ENCODE data around the gene RNF103. TPM values are rescaled to one million over a fixed set of nuclear protein-coding genes. Genes with fewer than 3 reads are reported as not detected.

The RNF103 gene
- total and polyA plus RNA-seq, 2 of the 8 experiments (the other 6 are each of a cell fraction or from before 2014, with no cell fraction given), result 3.3 to 7.4 TPM

GRCh38 chr2:86603905-86604304, 19.8 kb downstream of the RNF103 start:
- no peak overlapping the region for H4K8ac ChIP-seq (ENCODE audit: extremely low read depth, insufficient read depth, low read length)
- no peak overlapping the region for H2BK20ac ChIP-seq (ENCODE audit: low read length)
- H2BK12ac ChIP-seq (ENCODE audit: low read depth, low read length), result no peak overlapping the region
- no peak overlapping the region for H2AK5ac ChIP-seq (ENCODE audit: low read depth, low read length)
- no peak overlapping the region for H3K4me3 ChIP-seq (ENCODE audit: extremely low read depth in 1 of 4, insufficient read depth in 2 of 4, low read depth in 3 of 4, low read length in 4 of 4)
- no peak overlapping the region for H3K23ac ChIP-seq (ENCODE audit: insufficient read length)
- no peak overlapping the region for H2BK120ac ChIP-seq (replicated peaks; ENCODE audit: low read depth, low read length)
- no peak overlapping the region for H2AFZ ChIP-seq (ENCODE audit: low read length)
- no peaks in the 10 kb centered on the region for H3K79me2 ChIP-seq (ENCODE audit: control insufficient read depth in 1 of 2, insufficient read depth in 2 of 2, low read length in 2 of 2)
- H4K20me1 ChIP-seq (replicated peaks in 1 of 2; ENCODE audit: control insufficient read depth in 1 of 2, insufficient read depth in 2 of 2, low read length in 2 of 2), result no peaks in the 10 kb centered on the region
- 97% methylated on average over 4 of the region's 4 CpGs; no CpG with 5 or more reads in 1 of the 2 experiments for WGBS, 2 experiments (ENCODE audit: extremely low coverage in 1 of 2, insufficient coverage in 1 of 2, insufficient read length in 1 of 2, insufficient replicate concordance in 2 of 2, low coverage in 1 of 2, low lambda C conversion rate in 2 of 2, missing lambda C conversion rate in 1 of 2)
- H3K27me3 ChIP-seq (replicated peaks in 1 of 4; ENCODE audit: control insufficient read depth in 3 of 4, extremely low read depth in 1 of 4, insufficient read depth in 3 of 4, low read length in 3 of 4), result no peaks in the 10 kb centered on the region
- H4K5ac ChIP-seq (ENCODE audit: insufficient read length, low read depth, low read length), result no peak overlapping the region
- TF ChIP-seq FOSL1 (IDR thresholded peaks at IDR 0.05; ENCODE audit: insufficient read depth, low read depth, low read length) (no peak), NANOG (IDR thresholded peaks at IDR 0.05; ENCODE audit: insufficient read depth, low read depth, low read length, poor library complexity, severe bottlenecking) (no peak), ASH2L (IDR thresholded peaks at IDR 0.05; ENCODE audit: low read length) (no peak)
- no peak overlapping the region for H2BK5ac ChIP-seq (ENCODE audit: low read depth, low read length)
- FAIRE-seq (no peak), DNase-seq (ENCODE audit: low read depth in 1 of 2, low spot score in 2 of 2) (no peak)
- no peak overlapping the region for H3K18ac ChIP-seq (ENCODE audit: extremely low read depth, low read length)
- peaks cover 0 to 3% (median 1%) of the 10 kb centered on the region in 4 experiments; a peak in 1 of 8 replicates for H3K36me3 ChIP-seq (ENCODE audit: control insufficient read depth in 2 of 4, insufficient read depth in 4 of 4, low read length in 3 of 4)
- H3K79me1 ChIP-seq (ENCODE audit: low read depth, low read length), result no peaks in the 10 kb centered on the region
- H3K4me1 ChIP-seq (replicated peaks in 1 of 4; ENCODE audit: control insufficient read depth in 3 of 4, insufficient read depth in 4 of 4, low read length in 3 of 4), result no peaks in the 10 kb centered on the region
- no peak overlapping the region for H3K14ac ChIP-seq (ENCODE audit: insufficient read length)
- H3K4ac ChIP-seq (replicated peaks; ENCODE audit: insufficient read length, low read depth, low read length), result no peak overlapping the region
- ChIA-PET CTCF (ENCODE audit: partially characterized antibody) (no interaction called here), POLR2A (ENCODE audit: partially characterized antibody) (no interaction called here)
- no peak overlapping the region for H3K4me2 ChIP-seq (ENCODE audit: insufficient read depth in 1 of 2, low read depth in 2 of 2, low read length in 2 of 2)
- H2BK15ac ChIP-seq (ENCODE audit: low read length), result no peak overlapping the region
- H3K56ac ChIP-seq (replicated peaks; ENCODE audit: insufficient read length, low read depth, low read length), result no peak overlapping the region
- H3K9ac ChIP-seq (replicated peaks in 1 of 4; ENCODE audit: extremely low read depth in 1 of 4, low read depth in 3 of 4, low read length in 3 of 4), result no peak overlapping the region
- no peak overlapping the region for H4K91ac ChIP-seq (replicated peaks; ENCODE audit: insufficient read length, low read length)
- H3K23me2 ChIP-seq (ENCODE audit: low read depth, low read length), result no peaks in the 10 kb centered on the region
- no peak overlapping the region for H3K27ac ChIP-seq (ENCODE audit: low read depth, low read length)
- no peaks in the 10 kb centered on the region for H3K9me3 ChIP-seq (ENCODE audit: insufficient read depth in 2 of 2, low read depth in 1 of 2, low read length in 1 of 2)

Data from H1 (cell line).